DND-41 (cell line): ENCODE measurements around the gene DMC1.

ENCODE experiments used
- CTCF ChIP-seq: IDR thresholded peaks from 2 replicates; pipeline ENCODE4 v1.5.1; 2012; ENCODE audit warnings: borderline replicate concordance, low read length, moderate library complexity, mild to moderate bottlenecking; ENCODE audit not compliant: poor library complexity, severe bottlenecking; ENCODE audit errors: extremely low read depth
- EZH2 ChIP-seq: IDR thresholded peaks from 3 replicates; pipeline ENCODE4 v1.6.1; 2012; ENCODE audit warnings: borderline replicate concordance, low read depth, mild to moderate bottlenecking, moderate library complexity, low read length, inconsistent platforms; ENCODE audit not compliant: severe bottlenecking

DNA sequence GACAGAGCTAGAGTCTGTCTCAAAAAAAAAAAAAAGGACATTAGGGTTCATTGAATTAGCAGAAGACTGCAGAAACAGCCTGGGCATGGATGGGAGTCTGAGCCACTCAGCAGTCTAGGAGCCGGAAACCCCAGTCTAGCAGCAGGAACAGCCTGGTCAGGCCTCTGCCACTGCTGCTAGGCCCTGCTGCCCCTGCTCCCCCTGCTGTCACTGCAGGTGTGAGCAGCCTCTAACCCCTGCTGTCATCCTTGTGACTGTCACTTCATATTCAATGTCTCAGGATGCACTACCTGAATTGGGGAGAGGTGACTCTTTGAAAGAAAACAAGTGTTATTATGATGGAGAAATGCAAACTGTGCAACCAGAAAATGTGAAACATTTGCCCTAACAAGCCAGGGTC, 56.9 kb downstream of the DMC1 start:
- TF ChIP-seq EZH2 (no peak), CTCF (peak; percentile 51)
